SH-SY5Y (cell line): ENCODE results near the gene SLC20A1.

Source experiments
- GATA2 ChIP-seq: IDR thresholded peaks from 2 replicates; pipeline ENCODE4 v1.6.1; 2011; ENCODE audit warnings: mild to moderate bottlenecking, low read depth, low read length
- GATA3 ChIP-seq: IDR thresholded peaks from 2 replicates; pipeline ENCODE4 v1.6.1; 2011; ENCODE audit warnings: low read depth, mild to moderate bottlenecking, low read length, moderate library complexity

The SLC20A1 gene

GRCh38 chr2:112682101-112682500, 36.4 kb downstream of the SLC20A1 start:
- no peak for TF ChIP-seq GATA3
- no peak for TF ChIP-seq GATA2

GRCh38 chr2:112683550-112684414, 38.0 kb downstream of the SLC20A1 start:
- TF ChIP-seq GATA2 (no peak), GATA3 (no peak)

- TF ChIP-seq GATA3 (no peak), GATA2 (no peak)
These were observed 38.7 kb downstream of the SLC20A1 start for GRCh38 chr2:112684415-112684775.

- TF ChIP-seq GATA2, result no peak
These were observed 39.6 kb downstream of the SLC20A1 start for GRCh38 chr2:112685271-112685884.

- TF ChIP-seq GATA2, result no peak
- no peak for TF ChIP-seq GATA3
These were observed 40.8 kb downstream of the SLC20A1 start for GRCh38 chr2:112686348-112687217.

GRCh38 chr2:112687522-112687921, 41.8 kb downstream of the SLC20A1 start:
- TF ChIP-seq GATA2 (no peak), GATA3 (no peak)

GRCh38 chr2:112688086-112688880, 42.5 kb downstream of the SLC20A1 start:
- TF ChIP-seq GATA2, result no peak
- TF ChIP-seq GATA3, result no peak

- TF ChIP-seq GATA3 (no peak), GATA2 (no peak)
These were observed 45.2 kb downstream of the SLC20A1 start for GRCh38 chr2:112690853-112691401.

GRCh38 chr2:112691881-112692281, 46.1 kb downstream of the SLC20A1 start:
- no peak for TF ChIP-seq GATA2
- no peak for TF ChIP-seq GATA3

- TF ChIP-seq GATA2 (no peak), GATA3 (no peak)
These were observed 46.8 kb downstream of the SLC20A1 start for GRCh38 chr2:112692495-112692911.

- TF ChIP-seq GATA2, result no peak
These were observed 47.2 kb downstream of the SLC20A1 start for GRCh38 chr2:112692918-112693317.

GRCh38 chr2:112693596-112693995, 47.9 kb downstream of the SLC20A1 start:
- TF ChIP-seq GATA3 (no peak), GATA2 (no peak)

GRCh38 chr2:112694182-112694581, 48.4 kb downstream of the SLC20A1 start:
- TF ChIP-seq GATA3 (no peak), GATA2 (no peak)
